IMR-90 (cell line): ENCODE measurements around the gene DEDD2. TPM values are rescaled to one million over a fixed set of nuclear protein-coding genes. Genes with fewer than 3 reads are reported as not detected.

Experiments
- ATAC-seq: fragments of 200-7000 bp; cut with Tn5 transposase; 2 replicates; pipeline ENCODE4 v1.9.1; 2020; ENCODE audit warnings: low read depth, mild to moderate bottlenecking, moderate library complexity
- BruUV-seq: library from RNA; stranded (reverse); fragments of 400-500 nt; replicated peaks from 2 replicates; lab custom pipeline; 2021; lab: Mats Ljungman, UMichigan
- CTCF ChIA-PET: fragments of 300-600 bp; formaldehyde crosslinking; extraction: SDS; loops from one replicate; lab custom pipeline; 2021; ENCODE audit warnings: antibody characterized with exemption; lab: Yijun Ruan, JAX
- POLR2A ChIA-PET: fragments of 300-600 bp; sonication (Branson Sonifier 250); formaldehyde crosslinking; loops from one replicate; lab custom pipeline; 2022; ENCODE audit warnings: antibody characterized with exemption; ENCODE audit not compliant: unreplicated experiment; lab: Charles Lee
- DNase-seq: peaks from one replicate; pipeline ENCODE4 v3.0.0; 2013
- H2AFZ ChIP-seq: replicated peaks from 2 replicates; pipeline ENCODE3; 2013; ENCODE audit warnings: low read length, mild to moderate bottlenecking; ENCODE audit not compliant: poor library complexity
- H2AK5ac ChIP-seq: 2 replicates; pipeline ENCODE4 v1.6.1; 2013; ENCODE audit warnings: low read depth, low read length, inconsistent platforms
- H2AK9ac ChIP-seq: replicated peaks from 2 replicates; pipeline ENCODE3; 2013; ENCODE audit warnings: mild to moderate bottlenecking, low read depth, low read length, moderate library complexity; ENCODE audit not compliant: poor library complexity
- H2BK120ac ChIP-seq: 2 replicates; pipeline ENCODE4 v1.6.1; 2013; ENCODE audit warnings: low read depth, low read length, inconsistent platforms
- H2BK15ac ChIP-seq: 3 replicates; pipeline ENCODE4 v1.6.1; 2013; ENCODE audit warnings: low read depth, low read length, inconsistent platforms
- H2BK20ac ChIP-seq: 2 replicates; pipeline ENCODE4 v1.6.1; 2013; ENCODE audit warnings: low read depth, mild to moderate bottlenecking, inconsistent platforms, low read length, moderate library complexity
- H2BK5ac ChIP-seq: 2 replicates; pipeline ENCODE4 v1.6.1; 2013; ENCODE audit warnings: mild to moderate bottlenecking, low read depth, low read length, inconsistent platforms; ENCODE audit not compliant: poor library complexity, severe bottlenecking
- H3K14ac ChIP-seq: replicated peaks from 2 replicates; pipeline ENCODE4 v1.6.1; 2013; ENCODE audit warnings: low read depth, low read length, inconsistent platforms
- H3K18ac ChIP-seq: 2 replicates; pipeline ENCODE4 v1.6.1; 2013; ENCODE audit warnings: low read depth, low read length, control low read depth
- H3K23ac ChIP-seq: 2 replicates; pipeline ENCODE4 v1.6.1; 2013; ENCODE audit warnings: low read depth, low read length, inconsistent platforms
- H3K27ac ChIP-seq: 2 replicates; pipeline ENCODE4 v1.5.1; 2013; ENCODE audit warnings: mild to moderate bottlenecking, control low read depth, low read length; ENCODE audit not compliant: insufficient read depth
- H3K27me3 ChIP-seq: 2 replicates; pipeline ENCODE4 v1.6.1; 2013; ENCODE audit warnings: low read length; ENCODE audit not compliant: control insufficient read depth, insufficient read depth
- H3K36me3 ChIP-seq: 2 replicates; pipeline ENCODE4 v1.6.1; 2013; ENCODE audit warnings: low read length, mixed read lengths; ENCODE audit not compliant: control insufficient read depth, insufficient read depth
- H3K4ac ChIP-seq: 2 replicates; pipeline ENCODE4 v1.6.1; 2013; ENCODE audit warnings: low read depth, low read length, inconsistent platforms
- H3K4me1 ChIP-seq: 2 replicates; pipeline ENCODE4 v1.6.1; 2013; ENCODE audit warnings: low read length, mixed read lengths; ENCODE audit not compliant: control insufficient read depth, insufficient read depth
- H3K4me2 ChIP-seq: 2 replicates; pipeline ENCODE4 v1.6.1; 2013; ENCODE audit warnings: low read depth, mild to moderate bottlenecking, control low read depth, low read length, moderate library complexity
- H3K4me3 ChIP-seq: 2 replicates; pipeline ENCODE4 v1.5.1; 2013; ENCODE audit warnings: low read depth, mild to moderate bottlenecking, control low read depth, low read length, moderate library complexity; ENCODE audit not compliant: insufficient read depth
- H3K56ac ChIP-seq: 2 replicates; pipeline ENCODE4 v1.6.1; 2013; ENCODE audit warnings: low read length, inconsistent platforms; ENCODE audit not compliant: insufficient read depth; ENCODE audit errors: extremely low read depth
- H3K79me1 ChIP-seq, 2 experiments: 2 replicates each; pipeline ENCODE4 v1.6.1; 2013; ENCODE audit warnings: low read length in 2 of 2, inconsistent platforms in 1 of 2, low read depth in 1 of 2
- H3K9ac ChIP-seq: 2 replicates; pipeline ENCODE4 v1.6.1; 2013; ENCODE audit warnings: low read depth, low read length, control low read depth
- H3K9me1 ChIP-seq: 2 replicates; pipeline ENCODE4 v1.6.1; 2013; ENCODE audit warnings: low read length, inconsistent platforms; ENCODE audit not compliant: insufficient read depth
- H3K9me3 ChIP-seq: 2 replicates; pipeline ENCODE4 v1.6.1; 2013; ENCODE audit warnings: low read length; ENCODE audit not compliant: control insufficient read depth, insufficient read depth
- H4K20me1 ChIP-seq: 2 replicates; pipeline ENCODE4 v1.6.1; 2013; ENCODE audit warnings: low read length, inconsistent platforms; ENCODE audit not compliant: insufficient read depth
- H4K5ac ChIP-seq: 2 replicates; pipeline ENCODE4 v1.6.1; 2013; ENCODE audit warnings: mild to moderate bottlenecking, low read depth, low read length, control low read depth
- H4K8ac ChIP-seq, 2 experiments: 2 replicates each; pipeline ENCODE4 v1.6.1; 2013; ENCODE audit warnings: low read depth in 2 of 2, low read length in 2 of 2, control low read depth in 1 of 2, inconsistent platforms in 1 of 2
- H4K91ac ChIP-seq: 2 replicates; pipeline ENCODE4 v1.6.1; 2013; ENCODE audit warnings: low read depth, low read length, inconsistent platforms; ENCODE audit not compliant: insufficient read depth
- POLR2A ChIP-seq: IDR thresholded peaks from 2 replicates; pipeline ENCODE4 v1.6.1; 2012; ENCODE audit warnings: mild to moderate bottlenecking, low read depth, low read length
- SMC3 ChIP-seq: fragments of 150-350 bp; IDR thresholded peaks from 2 replicates; pipeline ENCODE4 v1.6.1; 2016; ENCODE audit warnings: low read depth, mild to moderate bottlenecking, antibody characterized with exemption, low read length, moderate library complexity
- WGBS, 2 experiments: methylation state at CpG; one replicate each; pipeline versions ENCODE4 v1.1.5 to v1.1.7; 2013; ENCODE audit warnings: missing lambda C conversion rate in 2 of 2; ENCODE audit not compliant: insufficient read length in 1 of 2; ENCODE audit errors: extremely low coverage in 2 of 2; 5-methylcytosine and 5-hydroxymethylcytosine counted together
- dilution Hi-C: fragments of 300-500 bp; cut with HindIII; formaldehyde crosslinking; loops from one replicate; pipeline ENCODE4 v1.14.3; 2018; ENCODE audit warnings: low sequenced_read_pairs; ENCODE audit not compliant: unreplicated experiment
- in situ Hi-C: fragments of 300-500 bp; cut with MboI; formaldehyde crosslinking; loops from 3 replicates; pipeline ENCODE4 v1.14.3; 2019; ENCODE audit warnings: low sequenced_read_pairs, inconsistent platforms, mixed read lengths
- intact Hi-C: fragments of 100-400 bp; cut with micrococcal nuclease; formaldehyde crosslinking; loops from 2 replicates; pipeline ENCODE4 v1.10.0; 2022
- polyA plus RNA-seq, 3 experiments: library from polyadenylated mRNA; depleted of rRNA; stranded (reverse); fragments of >200 nt; gene quantifications; 2 replicates each; pipeline ENCODE4 v1.2.3, GENCODE V29; 2012; ENCODE audit warnings: low replicate concordance in 1 of 3
- total RNA-seq: library from RNA; depleted of rRNA; stranded (reverse); fragments of >200 nt; gene quantifications from 2 replicates; pipeline ENCODE4 v1.2.3, GENCODE V29; 2012

DEDD2 gene
- total and polyA plus RNA-seq, 2 of the 4 experiments (the other 2 are of a cell fraction): 8.2 to 21.0 TPM

DNA sequence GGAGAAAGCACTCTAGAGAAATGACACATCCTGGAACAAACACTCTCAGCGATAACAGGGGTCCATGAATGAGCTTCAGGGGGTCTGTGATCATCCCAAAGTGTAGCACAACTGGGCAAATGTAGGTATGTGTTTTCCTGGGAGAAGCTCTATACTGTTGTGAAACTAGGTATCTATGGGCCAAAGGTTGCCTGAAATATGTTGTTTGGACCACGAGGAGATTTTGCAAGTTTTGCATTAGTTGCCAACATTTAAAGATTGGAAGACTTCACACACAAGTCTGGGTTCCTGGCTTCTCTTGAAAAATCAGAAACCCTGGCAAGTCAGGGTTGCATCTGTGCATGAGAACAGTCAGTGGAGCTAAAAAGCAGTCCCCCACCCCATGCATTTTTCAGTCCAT lies 58.6 kb downstream of the DEDD2 start:
- Histone ChIP-seq H4K5ac (no peak overlapping the region), H3K23ac (no peak overlapping the region), H3K9me3 (no peaks in the 10 kb centered on the region), H2AK5ac (no peak overlapping the region), H2BK15ac (no peak overlapping the region), H3K27ac (no peak overlapping the region), H3K14ac (no peak overlapping the region), H4K8ac (no peak overlapping the region), H2BK5ac (no peak overlapping the region), H3K4ac (no peak overlapping the region), H4K91ac (no peak overlapping the region), H2BK20ac (no peak overlapping the region), H2AK9ac (no peak overlapping the region), H3K36me3 (no peaks in the 10 kb centered on the region), H3K4me3 (no peak overlapping the region), H3K79me1 (no peaks in the 10 kb centered on the region), H4K20me1 (no peaks in the 10 kb centered on the region), H3K4me1 (no peaks in the 10 kb centered on the region), H2BK120ac (no peak overlapping the region), H3K56ac (no peak overlapping the region), H3K9me1 (no peaks in the 10 kb centered on the region), H3K18ac (no peak overlapping the region), H3K4me2 (no peak overlapping the region), H2AFZ (no peak overlapping the region), H3K27me3 (peaks cover 93% of the 10 kb centered on the region), H3K9ac (no peak overlapping the region)
- DNase-seq (no peak), ATAC-seq (no peak)
- no TSS peak for BruUV-seq
- in situ Hi-C loops (no loop called here), dilution Hi-C loops (no loop called here), intact Hi-C loops (no loop called here)
- 20% methylated on average over 1 of the region's 2 CpGs; no CpG with 5 or more reads in 1 of the 2 experiments for WGBS, 2 experiments
- CTCF ChIA-PET: interaction anchor here (0.6 to 1.0 kb wide), 2 partner anchors 9 to 125 kb away, joined by 3 to 4 read pairs; no protein-coding TSS in a partner anchor
- no peak for TF ChIP-seq POLR2A
- no peak for TF ChIP-seq SMC3
- POLR2A ChIA-PET: no interaction called here
